Measurements from ENCODE around the gene WARS2.
A peak's percentile ranks its signal among the peaks of the same experiment; 100 is the strongest.
"Not testable (repeated sequence)": the region's sequence is repeated elsewhere in the genome, so short reads cannot be mapped to it uniquely, and the experiment has no call there.

The WARS2 gene

DNA sequence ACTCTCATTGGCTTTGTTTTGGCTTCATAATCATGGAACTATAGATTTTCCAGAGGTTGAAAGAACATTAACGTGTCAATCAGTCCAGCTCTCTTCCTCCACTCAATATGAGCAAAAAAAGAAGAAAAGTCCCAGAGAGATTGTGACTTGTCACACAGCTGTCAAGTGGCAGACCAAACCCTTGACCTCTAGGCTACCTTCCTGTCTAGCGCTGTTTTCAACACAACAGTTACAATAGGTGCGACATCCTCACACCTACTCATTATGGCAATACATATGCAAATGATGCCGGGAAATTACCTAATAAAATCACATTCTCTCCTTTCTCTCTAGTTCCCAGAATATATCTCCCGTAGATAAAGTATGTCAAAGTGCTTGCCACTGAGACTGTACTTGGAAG lies 1.1 kb downstream of the WARS2 start:
- DNase-seq = peak; percentile 20

DNA sequence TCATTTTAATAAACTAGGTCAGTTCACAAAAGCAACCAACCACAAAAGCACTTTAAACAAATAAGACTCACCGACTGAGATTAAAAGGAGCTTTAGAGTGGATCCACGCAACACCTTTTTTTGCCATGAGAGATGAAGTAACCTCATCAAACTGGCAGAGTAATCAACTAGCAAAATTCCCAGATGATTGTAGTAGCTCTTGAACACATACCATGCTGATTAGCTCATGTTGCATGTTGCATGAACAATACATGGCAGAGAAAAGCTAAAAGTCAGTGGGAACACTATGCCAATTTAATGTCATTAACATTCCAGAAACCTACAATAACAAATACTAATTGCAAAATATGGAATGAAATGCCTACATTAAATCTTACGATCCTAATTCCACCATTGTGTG lies 4.1 kb downstream of the WARS2 start:
- DNase-seq = no peak

DNA sequence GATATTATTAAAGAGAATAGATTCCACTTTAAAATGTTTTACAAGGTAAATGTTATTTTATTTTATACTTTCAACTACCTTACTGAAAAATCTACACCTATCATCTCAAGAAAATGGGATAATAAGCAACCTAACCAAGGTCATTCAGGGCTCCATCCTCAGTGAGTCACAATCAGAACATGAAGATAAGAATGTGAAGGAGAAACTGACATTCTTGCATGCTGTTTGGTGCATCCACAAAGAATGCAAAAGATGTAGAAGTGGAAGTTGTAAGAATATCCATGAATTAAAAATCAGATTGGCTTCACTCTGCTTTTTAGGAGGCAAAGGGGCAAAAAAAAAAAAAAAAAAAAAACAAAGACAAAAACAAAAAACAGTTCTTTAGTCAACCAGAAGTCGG lies 6.5 kb downstream of the WARS2 start:
- DNase-seq = no peak

DNA sequence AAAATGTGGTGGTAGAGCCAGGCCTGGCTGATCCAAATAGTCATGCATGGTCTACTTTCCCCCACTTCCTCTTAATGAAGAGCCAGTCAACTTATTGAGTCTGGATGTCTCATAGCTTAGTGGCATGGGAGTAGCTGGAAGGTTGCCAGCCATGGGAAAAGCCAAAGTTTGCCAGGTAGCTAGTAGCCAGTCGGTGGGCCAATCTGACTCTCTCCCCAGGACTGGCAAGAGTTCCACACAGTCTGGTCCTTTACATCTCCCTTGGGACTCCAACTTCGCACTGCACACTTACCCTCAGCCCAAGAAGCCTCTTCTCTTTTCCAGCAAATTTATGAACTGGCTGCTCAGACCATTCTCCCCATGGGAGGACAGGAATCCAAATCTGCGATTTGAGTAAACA lies 8.3 kb downstream of the WARS2 start:
- no peak for DNase-seq

DNA sequence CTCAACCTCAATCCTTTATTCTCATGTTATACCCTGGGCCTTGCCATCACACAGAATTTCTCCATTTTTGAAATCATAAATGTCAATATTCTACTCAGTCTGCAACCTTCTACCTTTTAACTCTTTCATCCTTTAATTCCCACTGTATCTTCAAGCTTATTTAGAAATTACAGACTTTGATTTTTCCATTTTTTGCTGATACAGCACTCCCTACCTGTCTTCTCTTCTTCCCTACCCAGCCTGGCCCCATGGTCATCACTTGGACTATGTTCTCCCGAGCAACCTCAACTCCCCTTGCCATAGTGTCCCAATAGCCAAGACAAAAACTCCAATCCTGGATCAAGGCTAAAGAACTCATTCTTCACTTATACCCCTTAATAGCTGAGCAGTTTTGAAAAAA lies 14.6 kb downstream of the WARS2 start:
- DNase-seq = no peak

DNA sequence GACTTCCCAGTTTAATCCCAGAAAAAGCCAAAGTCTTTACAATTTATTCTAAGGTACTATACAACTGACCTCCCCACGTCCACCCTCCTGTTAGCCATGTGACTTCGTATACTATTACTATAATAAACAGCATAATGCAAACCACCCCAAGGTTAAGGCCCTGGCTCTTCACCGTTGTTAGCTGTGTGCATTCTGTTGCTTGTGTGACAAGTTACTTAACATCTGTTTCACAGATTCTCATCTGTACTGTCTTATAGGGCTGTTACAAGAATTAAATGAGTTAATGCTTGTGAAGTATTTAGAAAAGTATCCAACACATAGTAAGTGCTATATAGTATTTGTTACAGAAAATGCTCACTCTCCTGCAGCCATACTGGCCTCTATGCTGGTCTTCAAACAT lies 15.7 kb downstream of the WARS2 start:
- DNase-seq = no peak

DNA sequence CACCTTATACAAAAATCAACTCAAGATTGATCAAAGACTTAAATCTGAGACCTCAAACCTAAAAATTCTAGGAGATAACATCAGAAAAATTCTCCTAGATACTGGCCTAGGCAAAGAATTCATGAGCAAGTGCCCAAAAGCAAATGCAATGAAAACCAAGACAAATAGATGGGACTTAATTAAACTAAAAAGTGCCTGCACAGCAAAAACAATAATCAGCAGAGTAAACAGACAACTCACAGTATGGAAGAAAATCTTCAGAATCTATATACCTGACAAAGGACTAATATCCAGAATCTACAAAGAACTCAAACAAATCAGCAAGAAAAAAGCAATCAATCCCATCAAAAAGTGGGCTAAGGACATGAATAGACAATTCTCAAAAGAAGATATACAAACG lies 18.6 kb downstream of the WARS2 start:
- DNase-seq = not testable (repeated sequence)

DNA sequence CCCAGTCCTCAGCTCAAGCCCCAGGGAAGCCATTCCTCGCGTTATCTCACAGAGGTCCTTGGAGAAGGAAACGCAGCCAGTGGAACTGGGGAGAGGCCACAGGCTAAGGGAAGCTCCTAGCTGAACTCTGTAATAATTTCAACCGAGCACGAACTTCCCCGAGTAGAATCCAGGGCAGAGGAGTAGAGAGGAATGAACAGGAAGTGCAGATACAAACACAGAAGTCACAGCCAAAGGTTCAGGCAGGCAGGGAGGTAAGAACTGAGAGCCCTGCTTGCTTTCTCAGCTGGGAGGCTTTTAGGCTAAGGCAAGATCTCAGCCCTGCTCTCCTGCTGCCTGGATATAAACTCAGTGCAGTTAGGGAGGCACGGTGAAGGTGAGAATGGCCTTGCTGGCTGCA lies 23.7 kb downstream of the WARS2 start:
- DNase-seq = no peak

DNA sequence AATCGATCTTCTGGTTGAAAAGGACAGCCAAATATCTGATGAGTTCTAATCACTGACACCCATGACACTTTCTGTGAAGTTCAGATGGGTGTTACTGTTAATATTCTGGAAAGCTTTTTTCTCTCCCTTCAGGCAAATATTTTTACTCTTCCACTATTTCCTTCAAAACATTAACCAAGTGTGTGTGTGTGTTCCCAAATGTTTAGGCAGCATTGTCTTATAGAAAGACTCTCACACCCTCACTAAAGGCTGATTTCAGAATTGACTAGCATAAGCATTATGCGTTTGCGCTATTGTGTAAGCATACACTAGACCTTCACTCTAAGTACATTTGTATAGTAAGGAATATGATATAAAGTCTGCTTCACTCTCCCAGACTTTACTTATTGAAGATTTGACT lies 24.7 kb downstream of the WARS2 start:
- no peak for DNase-seq

DNA sequence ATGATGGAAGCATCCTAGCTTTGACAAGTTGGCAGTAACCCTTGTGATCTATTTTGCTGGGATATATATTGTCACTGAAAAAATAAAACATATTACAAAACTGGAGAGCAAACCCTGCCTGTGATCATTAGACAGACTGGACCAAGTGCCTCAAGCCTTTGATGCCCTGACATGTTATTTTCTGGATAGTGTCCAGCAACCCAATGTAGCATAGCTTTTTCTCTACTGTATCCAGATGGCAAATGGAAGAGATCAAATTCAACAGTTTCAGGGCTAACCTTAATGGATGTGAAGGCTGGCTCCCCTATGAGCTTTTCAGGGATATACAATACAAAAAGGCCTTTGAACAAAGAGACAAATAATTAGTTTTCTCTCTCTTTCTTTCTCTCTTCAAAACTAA lies 25.1 kb downstream of the WARS2 start:
- no peak for DNase-seq

DNA sequence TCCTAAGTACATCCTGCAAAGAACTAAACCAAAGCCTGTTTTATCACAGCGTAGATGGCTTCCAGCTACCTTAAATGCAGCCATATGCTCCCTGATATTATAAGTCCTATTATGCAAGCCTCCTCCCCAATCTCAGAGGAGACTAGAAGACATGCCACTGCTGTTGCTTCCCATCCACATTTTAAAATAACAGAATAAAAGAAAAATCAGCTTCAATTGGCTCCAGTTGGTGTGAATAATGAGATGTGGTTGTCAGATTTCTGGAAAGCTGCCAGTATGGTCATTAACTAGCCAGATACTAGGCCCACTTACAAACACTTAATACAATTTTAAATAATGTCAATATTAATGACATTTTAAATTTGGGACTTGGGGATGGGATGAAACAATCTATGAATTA lies 25.7 kb downstream of the WARS2 start:
- no peak for DNase-seq

DNA sequence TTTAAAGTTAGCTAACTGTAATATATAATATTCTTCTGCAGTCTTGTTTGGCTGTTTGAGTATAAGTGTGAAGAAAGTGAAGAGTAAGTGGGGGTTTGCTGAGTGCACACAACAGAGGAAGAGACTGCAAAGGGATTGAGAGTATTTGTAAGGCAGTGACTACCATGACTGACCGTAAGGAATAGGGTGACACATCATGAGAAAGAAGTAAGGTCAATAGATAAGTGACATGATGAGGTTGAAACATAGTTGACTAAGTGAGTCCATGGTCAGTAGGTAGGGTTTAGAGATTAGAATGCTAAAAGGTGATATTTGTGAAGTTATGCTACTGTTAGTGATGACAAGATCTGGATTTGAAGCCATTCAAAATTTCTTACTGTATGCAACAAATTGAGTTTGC lies 27.7 kb downstream of the WARS2 start:
- DNase-seq = no peak

DNA sequence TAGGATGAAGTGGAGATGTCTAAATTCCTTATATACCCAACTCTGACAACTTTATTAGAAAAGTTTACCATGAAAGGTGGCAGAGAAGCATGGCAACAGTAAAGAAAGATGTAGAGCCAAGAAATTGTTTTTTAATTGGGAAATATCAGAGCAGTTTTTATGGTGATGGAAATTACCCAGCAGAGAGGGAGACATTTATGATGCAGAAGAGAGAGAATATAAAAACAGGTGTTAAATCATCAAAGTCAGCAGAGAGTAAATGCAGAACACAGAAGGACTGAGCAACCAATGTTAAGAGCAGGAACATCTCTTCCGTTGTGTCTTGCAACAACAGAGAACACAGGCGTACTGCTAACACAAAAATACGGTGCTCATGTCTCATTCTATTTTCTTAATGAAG lies 28.2 kb downstream of the WARS2 start:
- DNase-seq = no peak

DNA sequence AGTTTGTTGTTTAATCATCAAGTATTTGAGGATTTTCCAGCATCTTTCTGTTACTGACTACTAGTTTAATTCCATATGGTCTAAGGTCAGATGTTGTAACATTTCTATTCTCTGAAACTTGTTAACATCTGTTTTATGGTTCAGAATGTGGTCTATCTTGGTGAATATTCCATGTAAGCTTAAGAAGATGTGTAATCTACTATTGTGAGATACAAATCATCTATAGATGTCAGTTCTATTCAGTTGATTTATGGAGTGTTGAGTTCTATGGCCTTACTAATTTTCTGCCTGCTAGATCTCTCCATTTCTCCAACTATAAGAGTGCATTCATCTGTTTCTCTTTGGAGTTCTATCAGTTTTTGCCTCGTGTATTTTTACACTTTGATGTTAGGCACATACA lies 31.5 kb downstream of the WARS2 start:
- no peak for DNase-seq

DNA sequence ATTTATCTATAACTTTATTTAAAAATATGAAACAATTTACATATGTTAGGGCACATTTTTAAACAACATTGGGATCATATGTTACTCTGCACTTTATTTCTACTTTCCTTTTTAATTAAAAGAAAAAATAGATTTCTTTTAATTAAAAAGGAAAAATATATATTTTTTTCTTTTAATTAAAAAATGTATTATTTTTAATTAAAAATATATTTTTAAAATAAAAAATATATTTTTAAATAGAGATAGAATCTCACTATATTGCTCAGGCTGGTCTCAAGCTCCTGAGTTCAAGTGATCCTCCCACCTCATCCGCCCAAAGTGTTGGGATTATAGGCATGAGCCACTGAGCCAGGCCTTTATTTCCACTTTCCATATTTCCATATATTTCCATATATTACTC lies 36.7 kb downstream of the WARS2 start:
- no peak for DNase-seq

DNA sequence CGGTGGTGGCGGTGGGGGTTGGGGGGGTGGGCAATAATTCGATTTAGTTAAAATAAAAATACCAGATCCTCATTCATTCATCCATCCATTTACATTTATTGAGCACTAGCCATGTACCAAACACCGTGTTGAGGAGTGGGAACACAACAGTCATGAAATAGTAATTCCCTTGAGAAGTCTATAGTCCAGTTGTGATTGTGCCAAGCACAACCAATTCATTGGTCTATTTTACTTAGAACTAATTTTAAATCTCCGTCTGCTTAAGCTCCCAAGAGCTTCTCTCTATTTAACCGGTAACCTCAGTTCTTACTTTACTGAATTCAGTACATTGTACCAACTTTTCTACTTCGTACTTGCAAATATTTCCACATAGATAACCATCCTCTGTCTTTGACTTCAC lies 38.4 kb downstream of the WARS2 start:
- DNase-seq = no peak

DNA sequence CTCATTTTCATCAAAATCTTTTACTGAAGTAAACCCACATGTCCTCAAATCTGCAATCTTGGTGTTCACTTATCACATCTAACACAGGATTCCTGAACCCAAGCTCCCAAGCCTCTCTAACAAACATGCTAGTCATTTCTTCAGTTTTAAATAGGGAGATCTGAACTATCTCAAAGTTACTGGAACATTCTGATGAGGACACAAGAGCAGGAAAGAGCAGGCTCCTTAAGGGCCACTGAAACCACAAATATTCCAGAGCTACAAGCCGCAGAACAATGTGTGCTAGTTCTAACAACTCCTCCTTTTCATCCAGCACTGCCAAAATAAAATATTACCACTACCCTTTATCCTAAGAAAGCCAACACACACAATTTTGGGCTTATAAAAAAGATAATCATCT lies 38.9 kb downstream of the WARS2 start:
- no peak for DNase-seq

DNA sequence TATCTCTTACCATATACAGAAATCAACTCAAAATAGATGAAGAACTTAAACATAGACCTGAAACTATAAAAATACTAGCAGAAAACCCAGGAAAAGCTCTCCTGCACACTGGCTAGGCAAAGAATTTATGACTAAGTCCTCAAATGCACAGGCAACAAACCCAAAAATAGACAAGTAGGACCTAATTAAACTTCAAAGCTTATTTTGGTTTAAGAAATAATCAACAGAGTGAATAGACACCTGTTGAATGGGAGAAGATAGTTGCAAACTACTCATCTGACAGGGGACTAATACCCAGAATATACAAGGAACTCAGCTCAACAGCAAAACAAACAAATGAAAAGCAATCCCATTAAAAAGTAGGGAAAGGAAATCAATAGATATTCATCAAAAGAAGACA lies 40.7 kb downstream of the WARS2 start:
- DNase-seq = no peak

DNA sequence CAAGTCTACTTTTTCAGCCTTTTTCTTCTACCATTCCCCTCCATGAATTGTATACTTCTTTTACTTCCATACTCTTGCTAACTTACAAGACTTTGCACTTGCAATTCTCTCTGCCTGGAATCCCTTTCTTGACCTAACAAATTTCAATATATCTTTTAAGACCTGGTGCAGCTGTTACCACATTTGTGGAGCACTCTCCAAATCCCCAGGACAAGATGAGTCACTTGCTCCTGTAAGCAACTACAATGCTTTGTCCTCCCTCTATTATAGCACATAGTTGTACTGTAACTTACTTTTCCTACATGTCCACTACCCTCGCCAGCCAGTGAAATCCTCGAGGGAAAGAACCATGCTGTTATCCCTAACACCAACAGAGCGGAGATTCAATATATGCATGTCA lies 43.1 kb downstream of the WARS2 start:
- no peak for DNase-seq

DNA sequence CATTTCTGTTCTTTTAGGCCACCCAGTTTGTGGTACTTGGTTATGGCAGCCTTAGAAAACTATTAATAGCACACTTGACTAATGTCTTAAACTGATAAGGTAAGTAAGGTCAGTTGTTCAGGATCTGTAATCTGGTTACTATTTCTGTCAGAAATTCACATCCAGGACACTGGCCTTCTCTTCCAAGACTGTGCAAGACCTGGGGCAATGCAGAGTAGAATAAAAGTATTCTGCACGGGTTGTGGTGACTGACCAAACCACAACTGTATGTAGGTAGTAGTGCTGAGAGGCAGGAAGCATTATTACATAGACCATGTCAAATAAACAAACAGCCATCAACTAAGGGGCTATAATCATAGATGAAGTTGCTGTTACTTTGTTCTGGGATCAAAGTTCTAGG lies 46.7 kb downstream of the WARS2 start:
- no peak for DNase-seq

DNA sequence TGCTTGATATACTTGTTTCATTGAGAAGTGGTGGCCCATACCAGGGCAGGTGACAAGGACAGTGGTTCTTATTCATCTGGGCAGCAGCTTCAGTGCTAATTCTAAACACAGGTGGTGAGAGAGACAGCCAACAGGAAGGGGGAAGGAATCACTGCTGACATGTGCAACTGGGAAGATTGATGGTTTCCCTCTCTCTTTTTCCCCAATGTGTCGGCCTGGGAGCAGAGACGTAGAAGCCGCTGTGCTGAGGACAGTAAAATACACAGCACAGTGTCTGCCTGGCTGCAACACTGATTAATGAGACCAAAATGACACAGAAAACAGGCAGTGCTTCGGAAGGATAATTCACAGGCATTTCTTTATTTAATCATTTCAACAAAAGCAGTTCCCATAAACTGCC lies 48.8 kb downstream of the WARS2 start:
- no peak for DNase-seq

DNA sequence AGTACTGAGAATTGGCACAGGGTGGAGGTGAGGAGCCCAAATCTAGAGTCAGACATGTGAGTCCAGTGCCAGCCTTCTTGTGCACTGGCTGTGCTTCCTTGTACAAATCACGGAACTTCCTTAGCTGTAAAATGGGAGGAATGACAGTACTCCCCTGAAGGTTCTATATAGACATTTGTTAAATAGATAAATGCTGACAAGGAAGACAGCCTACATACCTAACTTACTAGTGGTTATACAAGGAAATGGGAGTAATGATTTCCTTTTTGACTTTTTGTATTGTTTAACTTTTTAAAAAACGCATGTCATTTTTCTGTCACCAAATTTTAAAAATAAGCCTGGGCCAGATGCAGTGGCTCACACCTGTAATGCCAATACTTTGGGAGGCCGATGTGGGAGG lies 50.2 kb downstream of the WARS2 start:
- no peak for DNase-seq

DNA sequence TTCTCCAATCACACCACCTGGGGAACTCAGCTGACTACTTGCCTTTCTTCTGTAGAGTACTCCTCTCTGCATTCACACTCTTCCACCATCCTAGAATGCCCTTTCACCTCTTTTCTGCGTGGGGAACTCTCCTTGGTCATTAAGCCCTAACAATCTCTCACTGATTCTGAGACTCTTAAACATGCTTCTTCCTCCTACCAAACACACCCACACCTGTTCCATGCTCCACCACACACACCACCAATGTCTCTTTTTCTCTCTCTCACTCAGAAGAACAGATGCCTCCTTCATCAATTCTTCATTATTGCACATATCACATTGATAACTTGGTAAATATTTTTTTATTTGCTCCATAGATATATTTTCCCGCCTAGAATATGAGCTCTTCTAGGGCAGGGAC lies 53.6 kb downstream of the WARS2 start:
- no peak for DNase-seq

DNA sequence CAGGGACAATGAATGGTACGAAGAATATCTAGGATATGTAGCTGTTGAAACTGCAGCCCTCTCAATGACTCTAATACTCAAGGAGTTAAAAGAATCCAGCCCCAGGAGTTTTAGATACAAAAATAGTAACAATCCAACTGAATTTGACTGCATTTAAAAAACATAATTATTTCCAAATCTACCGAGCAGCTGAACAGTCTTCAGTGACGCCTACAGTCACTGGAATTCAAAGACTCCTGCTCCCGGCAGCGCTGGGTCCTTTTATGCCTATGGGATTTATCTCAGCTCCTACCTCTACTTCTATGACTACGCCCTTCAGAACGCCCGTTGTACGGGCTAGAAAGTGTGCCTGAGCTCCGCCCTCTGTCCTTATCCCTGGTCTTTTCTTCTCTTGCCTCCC lies 55.7 kb downstream of the WARS2 start:
- DNase-seq = no peak

DNA sequence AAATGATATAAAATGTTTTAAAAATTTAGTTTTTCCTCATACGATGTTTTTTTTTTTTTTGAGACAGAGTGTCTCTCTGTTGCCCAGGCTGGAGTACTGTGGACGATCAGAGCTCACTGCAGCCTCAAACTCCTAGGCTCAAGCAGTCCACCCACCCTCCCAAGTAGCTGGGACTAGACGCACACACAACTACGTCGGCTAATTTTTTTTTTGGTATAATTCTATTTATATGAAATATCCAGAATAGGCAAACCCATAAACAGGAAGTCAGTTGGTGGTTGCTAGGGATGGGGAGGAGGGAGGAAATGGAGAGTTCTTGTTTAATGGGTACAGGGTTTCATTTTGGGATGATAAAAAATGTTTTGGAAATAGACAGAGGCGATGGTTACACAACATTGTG lies 56.5 kb downstream of the WARS2 start:
- DNase-seq = no peak

DNA sequence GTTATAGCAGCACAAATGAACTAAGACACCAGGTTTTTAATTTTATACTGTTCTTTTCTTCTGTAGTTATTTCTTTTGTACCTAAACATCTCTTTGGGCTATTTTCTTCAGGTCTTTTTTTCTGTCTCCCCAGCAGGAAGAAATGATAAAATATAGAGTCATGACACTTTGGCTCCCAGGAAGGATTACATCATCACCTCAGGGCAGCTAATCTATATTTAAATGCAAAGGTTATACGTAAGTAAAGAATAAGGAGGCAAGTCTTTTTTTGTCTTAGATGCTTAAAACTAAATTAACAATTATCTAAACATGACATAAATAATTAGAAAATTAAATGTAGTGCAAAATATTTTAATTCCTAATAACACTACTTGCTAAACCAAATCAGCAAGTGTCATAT lies 57.0 kb downstream of the WARS2 start:
- DNase-seq = no peak

DNA sequence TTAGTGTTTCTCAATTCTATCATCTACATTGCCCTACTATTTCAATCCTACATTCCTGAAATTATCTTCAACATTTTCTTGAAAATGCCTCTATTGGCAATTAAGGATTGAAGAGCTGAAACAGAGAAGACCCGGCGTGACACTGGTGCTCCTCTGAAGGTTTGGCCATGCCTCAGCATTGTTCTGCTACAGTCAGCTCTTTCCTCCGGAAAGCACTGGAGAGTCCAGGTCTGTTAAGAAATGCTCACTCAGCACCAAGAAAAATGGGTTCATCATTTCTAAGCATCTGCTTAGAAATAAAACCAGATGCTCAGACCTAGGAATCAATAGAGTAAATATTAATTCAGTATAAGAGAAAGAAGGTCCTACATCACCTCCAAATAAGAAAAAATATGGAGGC lies 58.8 kb downstream of the WARS2 start:
- no peak for DNase-seq
